ENCODE results near the gene LIX1.

- TF ChIP-seq CTCF (IDR thresholded peaks at IDR 0.05) (no peak), POLR2A (IDR thresholded peaks at IDR 0.05) (peak; percentile 47 to 54)
Observed at GRCh38 chr5:97183100-97183929, 40.9 kb upstream of the LIX1 start, which contains the start of gene RIOK2.
